ENCODE results near the gene ZNF471. TPM values are rescaled to one million over a fixed set of nuclear protein-coding genes. Genes with fewer than 3 reads are reported as not detected.
A peak's percentile ranks its signal among the peaks of the same experiment; 100 is the strongest.

Gene ZNF471
- total RNA-seq: 10 to 100 TPM in 1 of 3 donors, 1 to 10 TPM in 2; 5.9 to 12.0 (median 8.2) TPM

DNA sequence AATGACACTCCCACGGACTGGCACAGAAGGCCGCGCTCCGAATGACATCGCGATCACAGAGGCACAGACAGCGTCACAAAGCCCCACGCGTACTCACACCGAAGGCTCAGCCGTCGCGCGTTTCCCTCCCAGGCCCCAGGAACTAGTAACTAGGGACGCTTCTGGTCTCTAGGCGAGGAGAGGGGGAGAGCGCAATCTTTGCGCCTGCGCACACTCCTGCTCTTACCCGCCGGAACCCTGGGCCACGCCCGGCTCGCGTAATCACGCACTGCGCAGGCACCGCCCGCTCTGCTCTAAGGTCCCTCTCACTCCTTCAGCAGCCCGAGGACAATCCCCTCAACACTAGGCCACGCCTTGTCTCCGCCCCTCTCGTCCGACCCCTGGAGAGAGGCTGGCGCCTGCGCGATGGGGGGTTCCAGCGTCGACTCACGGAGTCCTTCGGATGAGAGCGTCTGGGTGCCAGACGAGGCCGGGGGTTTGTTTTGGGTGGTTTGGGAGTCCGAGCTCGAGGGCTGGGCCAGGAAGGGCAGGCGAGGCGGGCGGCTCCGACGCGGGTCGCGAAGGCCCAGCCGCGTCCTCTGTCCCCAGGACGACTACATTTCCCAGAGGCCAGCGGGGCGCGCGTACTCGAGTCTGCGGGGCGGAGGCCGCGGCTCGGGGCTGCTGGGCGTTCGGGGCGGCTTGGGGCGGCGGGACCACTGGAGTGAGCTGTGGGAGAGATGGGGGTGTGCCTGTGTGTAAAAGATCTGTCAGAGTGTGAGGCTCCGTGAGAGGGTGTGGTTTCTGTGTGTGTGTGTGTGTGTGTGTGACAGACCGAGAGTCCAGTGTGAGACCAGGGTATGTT lies at the start of gene ZNF471:
ZNF471 (plus strand) TSS at position 410 of the 844 bp plus-strand sequence. CDS start 3,717 bp downstream, outside the sequence.
- DNase-seq (ENCODE audit: low spot score in 2 of 2): peak; percentile 97 to 98
- H3K4me1 ChIP-seq: no peaks in the 10 kb centered on the region
- intact Hi-C loops (cut with DNase I; ENCODE audit: low total_unique reads): no loop called here
- peak within 1 kb of the TSS; percentile 67 to 75 (median 71) for H3K4me3 ChIP-seq
- H3K36me3 ChIP-seq: no peaks in the 10 kb centered on the region
- no peaks in the 10 kb centered on the region for H3K27me3 ChIP-seq
- H3K9me3 ChIP-seq: peaks cover 7 to 23% of the 10 kb centered on the region in 2 donors
- TF ChIP-seq POLR2A (IDR thresholded peaks at IDR 0.05) (no peak), POLR2AphosphoS5 (IDR thresholded peaks at IDR 0.05) (peak; percentile 41 to 81 (median 73))
- TF ChIP-seq, protein P1, sequence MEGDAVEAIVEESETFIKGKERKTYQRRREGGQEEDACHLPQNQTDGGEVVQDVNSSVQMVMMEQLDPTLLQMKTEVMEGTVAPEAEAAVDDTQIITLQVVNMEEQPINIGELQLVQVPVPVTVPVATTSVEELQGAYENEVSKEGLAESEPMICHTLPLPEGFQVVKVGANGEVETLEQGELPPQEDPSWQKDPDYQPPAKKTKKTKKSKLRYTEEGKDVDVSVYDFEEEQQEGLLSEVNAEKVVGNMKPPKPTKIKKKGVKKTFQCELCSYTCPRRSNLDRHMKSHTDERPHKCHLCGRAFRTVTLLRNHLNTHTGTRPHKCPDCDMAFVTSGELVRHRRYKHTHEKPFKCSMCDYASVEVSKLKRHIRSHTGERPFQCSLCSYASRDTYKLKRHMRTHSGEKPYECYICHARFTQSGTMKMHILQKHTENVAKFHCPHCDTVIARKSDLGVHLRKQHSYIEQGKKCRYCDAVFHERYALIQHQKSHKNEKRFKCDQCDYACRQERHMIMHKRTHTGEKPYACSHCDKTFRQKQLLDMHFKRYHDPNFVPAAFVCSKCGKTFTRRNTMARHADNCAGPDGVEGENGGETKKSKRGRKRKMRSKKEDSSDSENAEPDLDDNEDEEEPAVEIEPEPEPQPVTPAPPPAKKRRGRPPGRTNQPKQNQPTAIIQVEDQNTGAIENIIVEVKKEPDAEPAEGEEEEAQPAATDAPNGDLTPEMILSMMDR (IDR thresholded peaks at IDR 0.05): no peak
- peak within 1 kb of the TSS; percentile 97 to 99 for H3K27ac ChIP-seq

DNA sequence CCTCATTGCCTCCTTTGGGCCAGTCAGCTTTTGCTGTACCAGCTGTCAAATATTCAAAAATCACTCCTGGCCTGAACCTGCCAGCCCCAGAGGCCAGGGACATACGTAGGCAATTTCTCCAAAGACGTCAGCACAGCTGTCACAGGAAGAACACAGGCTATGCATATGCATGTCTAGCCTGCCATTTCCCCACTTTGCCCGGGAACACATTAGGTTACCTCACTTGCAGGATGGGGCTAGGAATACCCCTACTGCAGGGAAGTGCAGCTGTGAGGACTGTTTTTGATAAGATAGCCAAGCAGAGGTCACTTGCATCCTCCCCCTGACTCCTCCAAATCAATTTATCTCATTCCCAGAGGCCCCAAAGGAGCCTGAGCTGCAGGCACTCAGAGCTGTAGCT lies 33.3 kb upstream of the ZNF471 start:
- Histone ChIP-seq H3K4me1 (no peaks in the 10 kb centered on the region), H3K36me3 (peaks cover 9% of the 10 kb centered on the region), H3K4me3 (no peak overlapping the region), H3K27ac (no peak overlapping the region), H3K27me3 (no peaks in the 10 kb centered on the region), H3K9me3 (peaks cover 68% of the 10 kb centered on the region in 2 donors)
- DNase-seq (ENCODE audit: low spot score in 2 of 2): no peak
- TF ChIP-seq, protein P1 (IDR thresholded peaks at IDR 0.05): no peak
- intact Hi-C loops (cut with DNase I; ENCODE audit: low total_unique reads): no loop called here

DNA sequence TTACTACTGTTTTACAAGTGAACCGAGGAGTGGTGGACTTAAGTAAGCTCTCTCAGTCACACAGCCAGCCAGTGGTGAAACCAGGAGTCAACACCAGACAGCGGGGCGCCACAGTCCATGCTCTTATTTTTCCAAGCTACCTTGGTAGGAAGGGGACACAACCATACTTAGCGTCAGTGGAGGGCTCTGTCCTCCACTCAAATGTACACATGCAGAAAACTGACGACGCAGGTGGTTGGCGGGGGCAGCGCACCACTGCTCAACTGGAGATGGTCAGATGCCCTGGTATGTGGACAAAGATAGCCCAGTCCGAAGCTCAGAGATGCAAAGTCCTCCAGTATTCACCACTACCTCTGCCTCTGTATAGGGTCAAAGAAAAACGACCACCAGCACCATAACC lies 31.6 kb upstream of the ZNF471 start:
- H3K4me3 ChIP-seq: peak overlapping the region in 2 of 3 donors; percentile 83 to 95
- H3K27me3 ChIP-seq: no peaks in the 10 kb centered on the region
- DNase-seq (ENCODE audit: low spot score in 2 of 2): no peak
- intact Hi-C loops (cut with DNase I; ENCODE audit: low total_unique reads): no loop called here
- H3K36me3 ChIP-seq: peaks cover 8% of the 10 kb centered on the region
- H3K4me1 ChIP-seq: no peaks in the 10 kb centered on the region
- H3K9me3 ChIP-seq: peaks cover 55 to 64% of the 10 kb centered on the region in 2 donors
- no peak for TF ChIP-seq POLR2A (IDR thresholded peaks at IDR 0.05)
- TF ChIP-seq POLR2AphosphoS5 (IDR thresholded peaks at IDR 0.05): no peak
- TF ChIP-seq, protein P1 (IDR thresholded peaks at IDR 0.05): no peak
- H3K27ac ChIP-seq: no peak overlapping the region

DNA sequence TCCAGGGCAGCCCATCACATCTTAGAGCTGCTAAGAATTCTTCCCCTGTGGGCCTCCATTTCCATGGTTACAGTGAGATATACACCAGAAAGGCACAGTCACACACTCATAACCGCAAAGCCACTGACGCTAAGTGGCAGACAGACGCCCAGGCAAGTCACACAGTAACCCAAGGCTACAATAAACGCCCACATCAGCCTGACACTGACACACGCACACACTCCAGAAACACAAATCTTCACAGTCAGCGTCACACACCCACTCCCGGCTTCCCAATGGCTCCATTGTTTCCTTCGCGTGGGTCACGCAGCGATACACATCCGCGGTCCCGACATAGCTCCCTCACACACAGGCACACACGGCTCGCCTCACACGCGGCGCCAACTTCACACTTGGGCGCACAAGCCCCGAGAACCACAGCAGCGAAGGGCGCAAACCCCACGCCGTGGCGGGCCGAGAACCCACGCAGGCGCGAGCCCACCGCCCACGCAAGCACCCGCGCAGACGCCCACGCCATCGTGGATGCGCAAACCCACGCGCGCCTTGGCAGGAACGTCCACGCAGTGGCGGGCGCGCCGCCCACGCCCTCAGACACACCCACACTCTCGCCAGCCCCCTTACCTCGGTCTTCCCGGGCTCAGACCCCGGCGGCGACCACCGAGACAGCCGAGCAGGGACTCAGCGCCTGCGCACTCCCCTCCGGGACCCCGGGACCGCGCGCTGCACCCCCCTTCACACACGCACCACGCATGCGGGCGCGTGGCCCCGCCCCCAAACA lies 30.8 kb upstream of the ZNF471 start, which contains the start of gene ZNF667:
ZNF667 (minus strand) TSS at position 695 of the 778 bp plus-strand sequence. CDS start 14,975 bp downstream, outside the sequence.
- intact Hi-C loops (cut with DNase I; ENCODE audit: low total_unique reads): no loop called here
- DNase-seq (ENCODE audit: low spot score in 2 of 2): no peak
- no peaks in the 10 kb centered on the region for H3K27me3 ChIP-seq
- peak within 1 kb of the TSS; percentile 82 to 92 for H3K27ac ChIP-seq
- H3K4me1 ChIP-seq: no peaks in the 10 kb centered on the region
- TF ChIP-seq POLR2AphosphoS5 (IDR thresholded peaks at IDR 0.05): no peak
- no peak for TF ChIP-seq POLR2A (IDR thresholded peaks at IDR 0.05)
- TF ChIP-seq, protein P1 (IDR thresholded peaks at IDR 0.05): no peak
- peak within 1 kb of the TSS; percentile 53 to 95 (median 83) for H3K4me3 ChIP-seq
- peaks cover under 1% of the 10 kb centered on the region for H3K36me3 ChIP-seq
- H3K9me3 ChIP-seq: peaks cover 55 to 66% of the 10 kb centered on the region in 2 donors

All from breast epithelium (tissue), 4 donors.